Eye (tissue), 1 donor: ENCODE results near the gene ADCY2.
"Not testable (repeated sequence)": the region's sequence is repeated elsewhere in the genome, so short reads cannot be mapped to it uniquely, and the experiment has no call there.

Experiments
- DNase-seq: peaks from one replicate; pipeline ENCODE4 v3.0.0-alpha.2; 2015

ADCY2 gene

DNA sequence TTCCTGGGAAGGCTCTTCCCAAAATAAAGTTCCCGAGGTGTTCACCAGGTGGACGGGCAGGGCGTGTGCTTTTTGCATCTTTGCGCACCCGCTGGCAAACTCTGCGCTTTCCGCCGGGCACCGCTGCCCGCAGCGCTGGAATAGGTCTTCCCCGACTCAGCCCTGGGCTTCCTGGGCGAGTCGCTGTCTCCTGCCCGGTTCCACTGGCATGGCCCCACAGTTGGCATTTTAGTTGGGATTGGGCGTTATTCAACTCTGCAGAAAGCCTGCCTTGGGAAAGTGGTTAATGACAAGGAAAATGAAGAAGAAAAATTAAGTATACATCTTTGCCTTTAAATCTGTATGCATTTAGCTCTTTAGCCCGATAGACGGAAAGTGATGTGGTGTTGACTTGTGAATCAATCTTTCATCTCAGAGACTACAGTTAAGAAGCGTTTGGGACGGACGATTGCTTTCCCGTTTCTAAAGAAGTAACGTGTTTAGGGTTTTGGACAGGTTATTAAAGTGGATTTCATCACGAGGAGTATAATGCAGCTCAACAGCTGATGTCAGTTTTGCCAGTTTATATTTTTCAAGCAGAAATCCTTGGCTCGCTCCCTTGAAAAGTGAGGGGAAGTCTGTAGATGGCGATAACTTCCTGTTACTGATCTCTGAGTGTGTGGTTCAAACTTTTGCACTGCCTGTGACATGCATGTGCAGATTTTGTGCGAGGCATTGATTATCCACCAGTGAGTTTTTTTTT lies 946 bp downstream of the ADCY2 start:
- peak; percentile 79 for DNase-seq

DNA sequence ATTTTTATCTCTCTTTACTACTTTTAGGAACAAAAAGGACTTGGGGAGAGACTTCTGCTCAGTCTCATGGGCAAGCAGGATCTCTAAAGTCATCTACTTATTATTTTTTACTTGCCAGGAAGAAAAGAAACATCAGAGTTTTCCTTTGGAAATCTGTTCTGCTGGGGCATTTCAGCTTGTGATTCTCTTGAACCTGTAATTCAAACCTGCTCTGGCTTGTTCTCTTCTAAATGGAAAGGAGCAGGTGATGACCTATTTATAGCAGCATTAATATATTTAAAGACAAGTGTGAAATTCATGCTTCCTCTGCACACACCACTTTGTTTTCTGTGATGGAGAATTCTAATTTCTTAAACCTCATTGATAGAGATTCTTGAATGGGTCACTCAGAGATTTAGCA lies 2.0 kb downstream of the ADCY2 start:
- no peak for DNase-seq

DNA sequence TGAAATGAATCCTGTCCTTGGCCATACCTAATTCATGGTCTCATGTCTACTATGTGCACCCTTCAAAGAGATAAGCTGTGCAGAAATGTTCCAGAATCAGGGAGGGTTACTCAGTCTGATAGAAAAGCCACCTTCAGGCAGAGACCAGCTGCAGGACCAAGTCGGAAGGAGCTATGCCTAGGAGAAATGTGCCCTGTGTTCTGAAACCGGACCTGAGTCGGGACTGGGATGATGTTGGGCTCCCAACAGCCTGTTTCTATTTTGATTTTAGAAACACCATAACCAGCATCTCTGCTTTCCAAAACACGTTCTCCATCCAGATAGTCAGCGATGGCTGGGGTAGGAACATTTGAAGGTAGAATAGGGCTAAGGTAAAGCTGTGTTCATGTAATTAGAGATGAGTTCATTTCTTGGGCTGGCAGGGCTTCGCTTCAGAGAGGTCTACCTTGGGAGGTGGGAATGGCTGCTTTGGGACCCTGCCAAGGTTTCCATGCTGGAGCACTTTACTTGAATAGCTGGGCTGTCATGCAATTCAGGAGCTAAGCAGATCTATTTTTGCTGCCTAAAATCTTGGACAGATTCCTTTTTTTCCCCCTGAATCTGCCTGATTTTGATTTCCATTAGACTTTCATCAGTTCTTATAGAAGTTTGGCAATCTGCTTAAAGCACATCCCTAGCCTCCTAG lies 2.8 kb downstream of the ADCY2 start:
- no peak for DNase-seq

DNA sequence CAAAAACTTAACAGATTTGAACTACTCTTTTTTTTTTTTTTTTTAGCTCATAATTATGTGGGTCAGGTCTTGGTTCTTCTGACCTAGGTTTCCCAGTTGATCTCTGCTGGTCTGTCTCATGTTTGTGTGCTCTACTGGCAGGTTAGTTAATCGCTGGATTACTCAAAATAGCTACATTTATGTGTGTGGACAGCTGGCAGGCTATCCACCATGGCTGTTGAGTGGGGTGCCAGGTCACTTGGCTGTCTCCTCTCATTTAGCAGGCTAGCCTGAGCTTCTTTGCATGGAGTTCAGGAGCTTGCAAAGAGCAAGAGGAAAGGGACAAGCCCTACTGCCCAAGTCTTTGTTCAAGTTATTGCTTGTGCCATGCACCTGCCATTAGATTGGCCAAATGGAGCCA lies 9.3 kb downstream of the ADCY2 start:
- DNase-seq = no peak

DNA sequence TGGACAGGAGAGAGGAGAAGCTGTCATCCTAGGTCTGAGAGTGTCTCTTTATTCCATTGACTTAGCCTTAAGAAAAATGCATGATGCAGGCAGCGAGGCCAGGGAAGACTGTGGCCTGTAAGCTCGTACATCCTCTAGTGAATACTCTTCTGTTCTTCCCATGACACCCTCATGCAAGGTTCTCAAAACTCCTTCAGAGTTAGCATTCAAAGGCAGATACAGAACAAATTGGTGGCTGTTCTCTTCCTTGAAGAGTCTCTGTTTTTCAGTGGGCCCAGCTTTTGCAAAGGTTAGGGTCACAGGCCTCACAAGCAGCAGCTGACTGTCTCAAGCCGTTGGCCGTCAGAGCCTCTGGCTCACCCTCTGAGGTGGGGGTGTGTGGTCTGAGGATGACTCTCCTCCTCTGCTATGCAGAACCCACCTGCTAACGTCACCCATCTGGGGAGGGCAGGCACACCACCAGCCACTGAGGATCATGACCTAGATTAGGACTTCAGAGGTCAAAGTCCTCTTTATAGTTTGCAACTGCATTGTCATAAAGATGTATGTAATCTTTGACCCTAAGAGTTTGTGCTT lies 15.1 kb downstream of the ADCY2 start:
- no peak for DNase-seq

DNA sequence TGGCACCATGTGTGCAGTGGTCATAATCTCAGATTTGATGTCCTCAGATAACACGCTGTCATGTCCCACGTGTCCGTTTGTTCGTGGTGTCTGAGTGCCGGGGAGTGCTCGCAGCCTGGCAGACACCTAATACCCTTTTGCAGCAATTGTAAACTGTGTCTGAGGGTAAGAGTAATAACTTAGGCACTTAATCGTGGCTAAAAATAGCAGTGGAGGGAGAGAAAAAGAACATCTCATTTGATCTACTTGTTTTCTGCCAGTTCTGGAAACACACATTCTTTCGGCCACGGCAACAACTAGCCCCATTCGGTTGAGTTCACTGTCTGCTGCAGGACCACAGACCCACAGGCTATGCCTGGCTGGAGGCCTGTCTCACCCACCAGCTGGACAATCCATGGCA lies 16.5 kb downstream of the ADCY2 start:
- DNase-seq = no peak

DNA sequence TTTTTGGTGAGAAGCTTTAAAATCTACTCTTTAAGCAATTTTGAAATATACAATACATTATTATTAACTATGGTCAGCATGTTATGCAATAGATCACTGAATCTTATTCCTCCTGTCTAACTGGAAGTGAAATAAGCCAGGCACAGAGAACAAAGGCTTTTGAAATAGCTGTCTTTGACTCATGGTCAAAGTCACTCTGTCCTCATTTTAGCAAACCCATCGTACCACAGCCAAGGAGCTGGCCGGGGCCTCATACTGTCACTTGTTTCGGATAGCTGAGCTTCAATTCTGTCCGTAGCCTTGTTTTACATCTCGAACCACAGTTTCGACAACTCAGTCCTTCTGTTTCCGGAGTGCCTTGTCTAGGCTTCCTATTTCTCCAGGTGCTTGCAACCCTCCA lies 19.2 kb downstream of the ADCY2 start:
- DNase-seq = no peak

DNA sequence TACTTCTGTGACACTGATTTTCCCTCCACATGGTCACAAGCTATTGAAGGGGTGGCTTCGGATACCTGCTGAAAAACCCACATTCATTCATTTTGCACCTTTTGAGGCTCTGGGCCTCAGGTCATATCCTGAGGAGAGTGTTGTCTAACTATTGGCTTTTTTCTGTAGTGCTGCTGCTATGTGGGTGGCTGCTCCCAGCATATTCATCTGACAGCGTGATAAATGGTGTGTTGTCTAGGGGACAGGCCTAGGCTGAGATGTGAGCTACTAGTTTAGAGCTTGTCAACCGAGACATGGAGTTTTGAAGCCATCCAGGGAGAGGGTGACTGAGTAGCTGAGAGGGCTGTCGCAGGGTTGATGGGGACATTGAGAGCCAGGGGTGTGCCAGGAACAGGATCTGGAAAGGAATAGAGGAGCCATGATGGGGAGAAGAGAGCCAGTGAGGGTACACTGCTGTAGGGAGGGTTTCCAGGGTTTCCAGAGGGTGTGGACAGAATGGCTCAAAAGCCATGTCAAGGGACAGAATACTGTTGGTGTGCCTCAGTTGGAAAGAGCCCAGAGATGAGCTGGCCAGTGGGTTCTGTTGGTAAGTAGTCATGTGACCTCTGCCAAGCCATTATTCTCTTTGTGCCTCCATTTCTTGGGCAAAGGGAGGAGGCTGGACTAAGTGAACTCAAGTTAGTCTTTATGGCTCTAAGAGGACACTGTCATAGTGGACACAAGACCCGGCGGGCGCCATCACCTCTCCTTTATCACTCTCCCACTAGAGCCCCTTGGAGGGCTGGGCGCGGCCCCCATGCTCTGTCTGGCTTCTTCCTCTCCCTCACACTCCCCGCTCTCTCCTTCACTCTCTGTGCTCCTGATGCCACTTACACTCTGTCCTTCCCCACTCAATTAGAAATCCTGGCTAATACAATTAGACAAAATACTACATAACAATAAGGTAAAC lies 19.9 kb downstream of the ADCY2 start:
- no peak for DNase-seq

DNA sequence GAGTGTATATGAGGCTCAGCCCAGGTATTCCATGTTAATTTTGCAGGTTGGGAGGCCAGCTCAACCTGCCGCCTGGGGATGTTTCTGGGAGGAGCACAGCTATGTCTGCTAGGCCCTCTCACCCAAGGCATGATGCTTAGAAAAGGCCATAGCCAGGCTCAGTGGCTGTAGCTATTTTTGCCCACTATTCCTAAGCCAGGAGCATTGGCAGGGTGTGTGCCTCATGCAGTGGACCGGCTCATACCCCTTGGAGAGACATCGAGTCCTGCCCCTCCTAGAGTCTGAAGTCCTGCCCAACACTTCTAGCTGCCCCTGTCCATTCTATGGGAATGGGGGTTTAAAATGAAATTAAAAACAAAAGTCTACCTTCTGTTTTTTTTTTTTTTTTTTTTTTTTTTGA lies 22.3 kb downstream of the ADCY2 start:
- DNase-seq = no peak

DNA sequence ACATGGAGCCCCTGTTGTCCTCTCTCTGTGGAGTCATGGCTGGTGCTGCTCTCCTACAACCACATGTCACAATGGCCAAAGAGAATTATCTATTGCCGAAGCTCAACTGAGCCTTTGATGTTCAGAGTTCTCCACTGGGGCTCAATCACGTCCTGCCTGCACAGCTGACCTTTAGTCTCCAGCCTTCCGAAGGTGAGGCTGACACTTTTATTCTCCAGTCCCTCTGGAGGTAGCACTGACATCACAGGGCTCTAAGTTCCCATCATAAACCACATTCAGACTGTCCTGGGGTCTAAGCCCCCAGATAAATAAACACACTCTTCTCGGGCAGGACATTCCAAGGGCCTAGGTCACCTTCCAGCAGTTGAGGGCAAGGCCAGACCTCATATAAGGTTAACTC lies 23.4 kb downstream of the ADCY2 start:
- no peak for DNase-seq

DNA sequence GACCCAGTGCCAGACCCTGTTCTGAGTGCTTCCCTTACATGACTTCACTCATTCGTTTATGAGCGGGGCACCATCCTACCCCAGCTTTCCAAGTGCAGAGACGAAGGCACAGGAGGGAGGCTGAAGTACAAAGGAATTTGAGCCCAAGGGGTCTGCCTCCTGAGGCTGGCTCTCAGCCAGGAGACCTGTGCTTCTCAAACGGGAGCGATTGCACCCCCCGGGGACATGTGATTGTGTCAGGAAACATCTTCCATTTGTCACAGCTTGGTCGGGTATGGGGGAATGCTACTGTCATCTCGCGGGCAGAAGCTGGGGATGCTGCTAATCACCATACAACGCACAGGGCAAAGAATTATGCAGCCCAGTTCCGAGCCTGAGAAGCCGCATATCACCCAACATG lies 23.9 kb downstream of the ADCY2 start:
- DNase-seq = no peak

DNA sequence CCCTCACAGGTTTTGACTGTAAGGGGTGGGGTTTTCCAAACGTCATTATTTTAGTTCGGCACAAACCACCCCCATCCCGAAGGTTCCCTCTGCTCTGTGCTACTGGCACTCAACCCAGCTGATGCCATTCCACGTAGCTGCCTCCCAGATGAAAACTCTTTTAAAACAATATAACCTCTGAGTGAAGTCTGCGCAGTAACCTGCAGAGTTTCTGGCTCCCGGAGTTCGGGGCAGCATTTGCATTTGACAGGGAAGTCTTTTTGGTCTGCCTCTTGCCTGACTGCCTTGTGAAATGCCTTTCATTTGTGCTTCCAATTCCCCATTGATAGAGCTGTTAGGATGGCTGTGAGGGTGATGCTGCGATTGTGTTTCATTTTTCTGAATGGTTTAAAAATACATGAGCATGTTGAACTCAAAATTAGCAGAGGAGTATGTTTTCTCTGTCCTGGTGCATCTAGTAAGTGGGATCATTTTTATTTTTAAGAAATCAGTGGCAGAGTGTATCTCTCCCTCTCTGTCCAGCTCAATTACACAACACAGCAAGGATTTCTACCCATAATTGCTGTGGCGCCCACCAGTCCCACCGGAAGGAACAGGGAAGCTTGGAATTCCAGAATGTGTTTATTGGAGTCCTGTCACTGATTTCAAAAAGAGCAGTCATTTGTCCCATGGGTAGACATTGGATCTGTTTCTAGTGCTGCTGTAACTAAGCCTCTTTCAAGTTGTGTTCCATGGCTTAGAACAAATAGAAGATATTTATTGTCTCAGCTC lies 24.8 kb downstream of the ADCY2 start:
- DNase-seq = no peak

DNA sequence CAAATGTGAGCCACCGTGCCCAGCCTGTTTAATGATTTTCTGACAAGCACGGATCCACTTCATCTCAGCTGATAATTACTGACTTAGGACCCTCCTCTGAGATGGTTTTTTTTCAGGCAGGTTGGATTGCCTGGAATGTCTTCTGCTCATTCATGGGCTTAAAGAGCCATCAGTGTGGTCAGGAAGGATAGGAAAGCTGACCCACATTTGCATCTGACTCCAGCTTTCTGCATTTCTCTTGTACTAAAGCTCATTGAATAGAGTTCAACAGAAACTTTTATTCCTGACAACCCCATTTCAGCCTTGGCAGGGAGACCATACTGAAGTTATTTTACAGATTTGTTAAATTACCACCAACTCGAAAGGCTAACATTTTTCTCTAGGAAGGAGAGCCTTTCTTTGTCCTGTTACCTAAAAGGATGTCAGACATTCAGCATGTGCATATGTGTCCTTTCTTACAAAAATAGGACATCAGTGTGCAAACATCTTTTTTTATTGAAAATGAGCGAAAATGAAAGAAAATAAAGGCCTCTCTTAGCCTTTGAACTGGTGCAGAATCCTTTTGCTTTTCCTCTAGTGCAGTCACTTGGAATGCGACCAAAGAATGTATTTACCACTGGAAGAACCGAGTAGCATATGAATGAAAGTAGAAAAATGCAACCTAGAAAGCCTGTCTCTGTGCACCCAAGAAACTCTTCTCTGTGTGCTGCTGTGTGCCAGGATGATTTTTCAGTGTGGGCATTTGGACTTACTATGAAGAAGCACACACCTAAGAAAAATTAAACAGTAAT lies 26.6 kb downstream of the ADCY2 start:
- DNase-seq = peak; percentile 35

DNA sequence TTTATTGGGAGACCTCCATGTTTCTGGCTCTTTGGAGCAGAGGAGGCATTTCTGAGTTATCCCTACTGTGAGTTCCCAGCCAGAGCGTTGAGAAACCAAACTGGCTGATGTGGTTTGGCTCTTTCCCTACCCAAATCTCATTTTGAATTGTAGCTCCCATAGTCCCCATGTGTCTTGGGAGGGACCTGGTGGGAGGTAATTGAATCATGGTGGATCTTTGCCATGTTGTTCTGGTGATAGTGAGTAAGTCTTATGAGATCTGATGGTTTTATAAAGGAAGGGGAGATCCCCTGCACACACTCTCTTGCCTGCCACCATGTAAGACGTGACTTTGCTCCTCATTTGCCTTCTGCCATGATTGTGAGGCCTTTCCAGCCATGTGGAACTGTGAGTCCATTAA lies 27.3 kb downstream of the ADCY2 start:
- DNase-seq = not testable (repeated sequence)

DNA sequence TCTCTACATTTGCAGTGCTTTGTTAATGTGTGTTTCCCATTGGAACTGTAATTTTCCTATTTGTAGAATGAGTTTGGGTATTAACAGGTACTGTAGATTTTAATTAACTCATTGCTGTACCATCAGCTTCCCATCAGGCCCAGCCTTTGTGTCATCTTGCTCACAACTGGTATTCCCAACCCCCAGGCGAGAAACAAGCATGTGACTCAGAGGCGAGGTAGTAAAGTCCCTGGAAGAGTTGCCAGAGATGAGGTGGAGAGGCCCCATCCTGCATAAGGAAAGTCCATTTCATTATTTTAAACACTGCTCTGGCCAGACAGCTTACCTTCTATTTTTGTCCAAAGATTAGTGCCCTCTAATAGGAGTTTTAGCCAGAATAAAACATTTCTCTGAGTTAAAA lies 29.9 kb downstream of the ADCY2 start:
- no peak for DNase-seq

DNA sequence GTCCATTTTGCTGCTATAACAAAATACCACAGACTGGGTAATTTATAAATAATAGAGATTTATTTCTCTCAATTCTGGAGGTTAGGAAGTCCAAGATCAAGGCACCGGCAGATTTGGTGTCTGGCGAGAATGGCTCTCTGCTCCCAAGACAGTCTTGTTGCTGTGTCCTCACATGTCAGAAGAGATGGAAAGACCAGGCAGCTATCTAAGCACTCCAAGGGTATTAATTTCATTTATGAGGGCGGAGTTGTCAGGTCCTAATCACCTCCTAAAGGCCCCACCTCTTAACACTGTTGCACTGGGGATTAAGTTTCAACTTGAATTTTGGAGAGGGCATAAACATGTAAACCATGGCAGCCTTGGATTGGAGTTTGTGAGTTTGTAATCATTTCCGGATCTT lies 30.3 kb downstream of the ADCY2 start:
- DNase-seq = no peak

DNA sequence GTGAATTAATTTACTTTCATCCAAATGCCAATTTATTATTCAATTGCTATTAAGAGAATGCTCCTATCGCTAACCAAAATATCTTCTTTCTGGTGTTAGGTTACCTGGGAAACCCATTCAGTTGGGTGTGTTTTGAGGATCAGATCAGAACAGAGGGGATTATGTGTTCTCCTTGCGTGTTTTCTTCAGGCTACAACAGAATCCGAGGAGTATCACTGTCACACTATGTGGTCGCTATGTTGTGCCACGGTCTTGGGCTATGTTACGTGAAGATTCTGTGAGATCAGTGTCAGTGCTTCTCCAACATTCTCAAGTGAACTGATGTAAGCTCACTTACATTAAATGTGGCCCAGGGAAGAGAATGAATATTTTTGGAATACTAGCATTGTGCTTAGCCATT lies 39.0 kb downstream of the ADCY2 start:
- no peak for DNase-seq

DNA sequence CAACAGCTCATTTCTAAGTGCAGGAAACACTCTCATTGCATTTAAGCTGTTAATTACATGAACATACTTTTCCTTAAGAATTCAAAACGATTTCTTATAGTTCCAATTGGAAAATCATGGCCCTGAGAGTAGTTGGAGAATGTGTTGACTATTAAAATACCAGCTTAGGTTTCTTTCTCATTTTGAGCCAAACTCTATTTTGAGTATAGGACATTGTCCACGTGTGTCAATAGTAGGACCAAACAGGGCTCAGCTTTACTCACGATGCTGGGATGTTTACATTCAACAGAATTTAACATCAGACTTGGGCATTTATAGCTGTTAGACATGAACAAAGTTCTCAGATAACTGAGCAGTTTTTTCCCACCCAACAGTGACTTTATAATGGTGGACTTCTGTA lies 39.6 kb downstream of the ADCY2 start:
- DNase-seq = no peak

DNA sequence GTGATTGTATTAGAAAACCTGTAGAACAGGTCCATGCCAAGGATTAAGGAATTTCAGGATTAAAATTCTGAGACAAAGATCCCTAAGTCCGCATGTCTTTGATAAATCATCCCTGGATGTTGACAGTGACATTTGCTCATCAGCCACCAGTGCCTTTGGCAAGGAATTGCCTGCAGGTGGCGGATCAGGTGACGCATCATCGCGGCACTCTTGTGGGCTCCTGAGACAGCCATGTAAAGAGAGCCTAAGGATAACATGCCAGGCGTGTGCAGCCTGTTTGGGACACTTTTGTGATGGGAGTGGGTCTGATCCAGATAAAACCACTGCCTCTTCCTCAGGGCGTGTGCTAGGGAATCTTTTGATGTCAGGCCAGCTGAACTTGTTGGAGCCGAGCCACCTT lies 40.6 kb downstream of the ADCY2 start:
- no peak for DNase-seq

DNA sequence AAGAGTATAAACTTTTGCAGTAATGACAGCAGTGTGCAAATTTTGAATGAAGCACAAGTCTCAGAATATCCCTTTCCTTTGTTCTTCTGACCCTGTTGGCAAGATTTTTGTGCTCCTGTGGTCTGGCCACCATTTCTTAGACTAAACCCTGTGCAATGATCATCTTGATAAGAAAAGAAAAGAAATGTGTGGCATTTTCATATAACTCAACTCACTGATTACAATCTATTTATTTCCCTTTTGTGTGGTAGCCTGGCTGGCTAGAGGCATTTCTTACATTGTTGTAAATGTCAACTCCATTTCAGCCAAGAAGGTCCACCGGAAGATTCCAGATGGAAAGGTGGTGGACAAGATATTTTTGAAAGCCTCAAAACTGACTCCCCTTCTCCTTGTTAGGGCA lies 41.9 kb downstream of the ADCY2 start:
- no peak for DNase-seq

DNA sequence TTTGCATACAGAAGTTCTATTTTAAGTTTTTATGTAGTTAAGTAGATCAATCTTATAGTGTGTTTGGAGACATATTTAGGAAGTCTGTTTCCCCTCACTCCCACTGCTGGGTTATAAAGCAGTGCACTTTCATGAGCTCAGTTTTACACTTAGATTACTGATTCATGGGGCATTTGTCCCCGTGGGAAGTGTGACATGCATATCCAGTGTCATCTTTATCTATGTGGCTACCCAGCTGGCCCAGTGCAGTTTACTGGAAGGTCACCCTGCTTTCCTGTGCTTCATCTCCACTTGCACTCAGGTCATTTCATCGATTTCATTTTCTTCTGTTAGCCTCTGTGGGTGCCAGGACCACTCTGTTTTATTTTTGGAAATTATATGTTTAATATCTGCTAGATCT lies 49.1 kb downstream of the ADCY2 start:
- no peak for DNase-seq

DNA sequence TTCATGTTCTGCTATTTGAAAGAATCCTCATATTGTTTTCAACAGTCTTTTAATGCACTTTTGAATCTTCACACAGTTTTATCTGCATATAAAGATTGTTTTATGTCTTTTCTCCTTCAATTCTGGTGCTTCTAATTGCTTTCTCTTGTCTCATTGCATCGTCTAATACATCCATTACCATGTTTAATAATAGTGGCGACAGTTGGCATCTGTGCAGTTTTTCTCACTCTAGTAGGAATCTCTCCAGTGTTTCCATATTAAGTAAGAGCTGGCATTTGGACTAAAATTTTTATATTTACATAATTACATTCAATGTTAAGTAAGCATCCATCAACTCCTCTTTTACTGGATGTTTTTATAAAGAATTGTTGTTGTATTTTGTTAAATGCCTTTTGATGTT lies 49.9 kb downstream of the ADCY2 start:
- DNase-seq = no peak
